Effector CD8-positive, alpha-beta T cell (primary cell): ENCODE measurements around the gene C4orf50.

ENCODE experiments used
- DNase-seq: peaks from one replicate; lab custom pipeline; 2025; lab: John Stamatoyannopoulos, UW

Gene C4orf50

GRCh38 chr4:5890063-5890727 lies 128.0 kb downstream of the C4orf50 start:
- DNase-seq, result no peak

GRCh38 chr4:5889002-5889696 lies 129.1 kb downstream of the C4orf50 start:
- DNase-seq, result no peak

GRCh38 chr4:5888222-5889001 lies 129.8 kb downstream of the C4orf50 start:
- DNase-seq, result no peak

- DNase-seq, result no peak
Observed at GRCh38 chr4:5887361-5888221, 130.6 kb downstream of the C4orf50 start.

- DNase-seq, result no peak
Observed at GRCh38 chr4:5887011-5887360, 131.2 kb downstream of the C4orf50 start.

GRCh38 chr4:5885733-5886132 lies 132.5 kb downstream of the C4orf50 start:
- no peak for DNase-seq

- no peak for DNase-seq
Observed at GRCh38 chr4:5884796-5885195, 133.4 kb downstream of the C4orf50 start.

- no peak for DNase-seq
Observed at GRCh38 chr4:5883916-5884315, 134.3 kb downstream of the C4orf50 start.

- no peak for DNase-seq
Observed at GRCh38 chr4:5882947-5883346, 135.3 kb downstream of the C4orf50 start.

- DNase-seq, result no peak
Observed at GRCh38 chr4:5881340-5881739, 136.9 kb downstream of the C4orf50 start.

- no peak for DNase-seq
Observed at GRCh38 chr4:5878359-5878758, 139.9 kb downstream of the C4orf50 start.

GRCh38 chr4:5877392-5877791 lies 140.8 kb downstream of the C4orf50 start:
- DNase-seq, result no peak

GRCh38 chr4:5874811-5875449 lies 143.3 kb downstream of the C4orf50 start:
- no peak for DNase-seq

- no peak for DNase-seq
Observed at GRCh38 chr4:5870701-5871100, 147.5 kb downstream of the C4orf50 start.

- no peak for DNase-seq
Observed at GRCh38 chr4:5869966-5870619, 148.1 kb downstream of the C4orf50 start.

GRCh38 chr4:5867866-5868265 lies 150.4 kb downstream of the C4orf50 start:
- no peak for DNase-seq

GRCh38 chr4:5866841-5867813 lies 151.1 kb downstream of the C4orf50 start:
- DNase-seq, result no peak

GRCh38 chr4:5865896-5866599 lies 152.2 kb downstream of the C4orf50 start:
- DNase-seq, result no peak

GRCh38 chr4:5863461-5864113 lies 154.6 kb downstream of the C4orf50 start:
- no peak for DNase-seq
